ENCODE data around the gene LRRC3.

LRRC3 gene

GRCh38 chr21:44432841-44433790, 22.2 kb upstream of the LRRC3 start:
- H3K4me1 ChIP-seq (ENCODE audit: control insufficient read depth, insufficient read depth, low read length): no peaks in the 10 kb centered on the region
- no peak for DNase-seq (ENCODE audit: low read depth, low spot score)
- H3K9me3 ChIP-seq (ENCODE audit: control insufficient read depth, insufficient read depth, low read length): no peaks in the 10 kb centered on the region
- H3K4me3 ChIP-seq (ENCODE audit: low read length): no peak overlapping the region
- H3K27me3 ChIP-seq (ENCODE audit: control insufficient read depth, insufficient read depth, low read length): no peaks in the 10 kb centered on the region
- WGBS (ENCODE audit: insufficient coverage, insufficient read length): no CpG with 5 or more reads among the region's 34 CpGs
- H3K36me3 ChIP-seq (ENCODE audit: control insufficient read depth, insufficient read depth, low read length): no peaks in the 10 kb centered on the region
- no peak overlapping the region for H3K27ac ChIP-seq (ENCODE audit: low read length)

GRCh38 chr21:44433791-44434567, 21.3 kb upstream of the LRRC3 start:
- H3K9me3 ChIP-seq (ENCODE audit: control insufficient read depth, insufficient read depth, low read length): no peaks in the 10 kb centered on the region
- no CpG with 5 or more reads among the region's 39 CpGs for WGBS (ENCODE audit: insufficient coverage, insufficient read length)
- H3K4me1 ChIP-seq (ENCODE audit: control insufficient read depth, insufficient read depth, low read length): no peaks in the 10 kb centered on the region
- no peak overlapping the region for H3K27ac ChIP-seq (ENCODE audit: low read length)
- no peaks in the 10 kb centered on the region for H3K27me3 ChIP-seq (ENCODE audit: control insufficient read depth, insufficient read depth, low read length)
- no peak for DNase-seq (ENCODE audit: low read depth, low spot score)
- H3K4me3 ChIP-seq (ENCODE audit: low read length): no peak overlapping the region
- no peaks in the 10 kb centered on the region; the same call in 1 of the 2 replicates for H3K36me3 ChIP-seq (ENCODE audit: control insufficient read depth, insufficient read depth, low read length)

- Histone ChIP-seq H3K27me3 (ENCODE audit: control insufficient read depth, insufficient read depth, low read length) (no peaks in the 10 kb centered on the region), H3K27ac (ENCODE audit: low read length) (no peak overlapping the region), H3K9me3 (ENCODE audit: control insufficient read depth, insufficient read depth, low read length) (no peaks in the 10 kb centered on the region), H3K36me3 (ENCODE audit: control insufficient read depth, insufficient read depth, low read length) (no peaks in the 10 kb centered on the region; the same call in 1 of the 2 replicates), H3K4me1 (ENCODE audit: control insufficient read depth, insufficient read depth, low read length) (no peaks in the 10 kb centered on the region), H3K4me3 (ENCODE audit: low read length) (no peak overlapping the region)
- DNase-seq (ENCODE audit: low read depth, low spot score): no peak
- no CpG with 5 or more reads among the region's 13 CpGs for WGBS (ENCODE audit: insufficient coverage, insufficient read length)
These were observed 20.8 kb upstream of the LRRC3 start for GRCh38 chr21:44434568-44434925.

- Histone ChIP-seq H3K27ac (ENCODE audit: low read length) (no peak overlapping the region), H3K27me3 (ENCODE audit: control insufficient read depth, insufficient read depth, low read length) (no peaks in the 10 kb centered on the region), H3K9me3 (ENCODE audit: control insufficient read depth, insufficient read depth, low read length) (no peaks in the 10 kb centered on the region), H3K36me3 (ENCODE audit: control insufficient read depth, insufficient read depth, low read length) (no peaks in the 10 kb centered on the region; the same call in 1 of the 2 replicates), H3K4me1 (ENCODE audit: control insufficient read depth, insufficient read depth, low read length) (no peaks in the 10 kb centered on the region), H3K4me3 (ENCODE audit: low read length) (no peak overlapping the region)
- no CpG with 5 or more reads among the region's 28 CpGs for WGBS (ENCODE audit: insufficient coverage, insufficient read length)
- no peak for DNase-seq (ENCODE audit: low read depth, low spot score)
These were observed 20.2 kb upstream of the LRRC3 start for GRCh38 chr21:44434936-44435635.

- DNase-seq (ENCODE audit: low read depth, low spot score): no peak
- H3K9me3 ChIP-seq (ENCODE audit: control insufficient read depth, insufficient read depth, low read length): no peaks in the 10 kb centered on the region
- no peaks in the 10 kb centered on the region; the same call in 1 of the 2 replicates for H3K36me3 ChIP-seq (ENCODE audit: control insufficient read depth, insufficient read depth, low read length)
- no CpG with 5 or more reads among the region's 13 CpGs for WGBS (ENCODE audit: insufficient coverage, insufficient read length)
- H3K4me3 ChIP-seq (ENCODE audit: low read length): no peak overlapping the region
- H3K27ac ChIP-seq (ENCODE audit: low read length): no peak overlapping the region
- no peaks in the 10 kb centered on the region for H3K4me1 ChIP-seq (ENCODE audit: control insufficient read depth, insufficient read depth, low read length)
- H3K27me3 ChIP-seq (ENCODE audit: control insufficient read depth, insufficient read depth, low read length): no peaks in the 10 kb centered on the region
These were observed 19.1 kb upstream of the LRRC3 start for GRCh38 chr21:44436111-44436611.

- DNase-seq (ENCODE audit: low read depth, low spot score): no peak
- no CpG with 5 or more reads among the region's 18 CpGs for WGBS (ENCODE audit: insufficient coverage, insufficient read length)
- Histone ChIP-seq H3K9me3 (ENCODE audit: control insufficient read depth, insufficient read depth, low read length) (no peaks in the 10 kb centered on the region), H3K4me3 (ENCODE audit: low read length) (no peak overlapping the region), H3K4me1 (ENCODE audit: control insufficient read depth, insufficient read depth, low read length) (no peaks in the 10 kb centered on the region), H3K36me3 (ENCODE audit: control insufficient read depth, insufficient read depth, low read length) (no peaks in the 10 kb centered on the region; the same call in 1 of the 2 replicates), H3K27me3 (ENCODE audit: control insufficient read depth, insufficient read depth, low read length) (no peaks in the 10 kb centered on the region), H3K27ac (ENCODE audit: low read length) (no peak overlapping the region)
These were observed 18.4 kb upstream of the LRRC3 start for GRCh38 chr21:44436958-44437357.

- no peaks in the 10 kb centered on the region for H3K27me3 ChIP-seq (ENCODE audit: control insufficient read depth, insufficient read depth, low read length)
- H3K4me1 ChIP-seq (ENCODE audit: control insufficient read depth, insufficient read depth, low read length): no peaks in the 10 kb centered on the region
- H3K9me3 ChIP-seq (ENCODE audit: control insufficient read depth, insufficient read depth, low read length): no peaks in the 10 kb centered on the region
- DNase-seq (ENCODE audit: low read depth, low spot score): no peak
- H3K4me3 ChIP-seq (ENCODE audit: low read length): no peak overlapping the region
- no CpG with 5 or more reads among the region's 5 CpGs for WGBS (ENCODE audit: insufficient coverage, insufficient read length)
- H3K27ac ChIP-seq (ENCODE audit: low read length): no peak overlapping the region
- H3K36me3 ChIP-seq (ENCODE audit: control insufficient read depth, insufficient read depth, low read length): no peaks in the 10 kb centered on the region; the same call in 1 of the 2 replicates
These were observed 18.0 kb upstream of the LRRC3 start for GRCh38 chr21:44437371-44437695.

GRCh38 chr21:44437696-44438431, 17.4 kb upstream of the LRRC3 start:
- no peak for DNase-seq (ENCODE audit: low read depth, low spot score)
- no peaks in the 10 kb centered on the region for H3K27me3 ChIP-seq (ENCODE audit: control insufficient read depth, insufficient read depth, low read length)
- no peaks in the 10 kb centered on the region; the same call in 1 of the 2 replicates for H3K36me3 ChIP-seq (ENCODE audit: control insufficient read depth, insufficient read depth, low read length)
- no peaks in the 10 kb centered on the region for H3K4me1 ChIP-seq (ENCODE audit: control insufficient read depth, insufficient read depth, low read length)
- no CpG with 5 or more reads among the region's 19 CpGs for WGBS (ENCODE audit: insufficient coverage, insufficient read length)
- H3K9me3 ChIP-seq (ENCODE audit: control insufficient read depth, insufficient read depth, low read length): no peaks in the 10 kb centered on the region
- H3K4me3 ChIP-seq (ENCODE audit: low read length): no peak overlapping the region
- H3K27ac ChIP-seq (ENCODE audit: low read length): no peak overlapping the region

GRCh38 chr21:44438531-44439210, 16.6 kb upstream of the LRRC3 start:
- Histone ChIP-seq H3K9me3 (ENCODE audit: control insufficient read depth, insufficient read depth, low read length) (no peaks in the 10 kb centered on the region), H3K4me3 (ENCODE audit: low read length) (no peak overlapping the region)
- no CpG with 5 or more reads among the region's 34 CpGs for WGBS (ENCODE audit: insufficient coverage, insufficient read length)

More at GRCh38 chr21:44438531-44439210, 16.6 kb upstream of the LRRC3 start:
- H3K27me3 ChIP-seq (ENCODE audit: control insufficient read depth, insufficient read depth, low read length): no peaks in the 10 kb centered on the region
- H3K4me1 ChIP-seq (ENCODE audit: control insufficient read depth, insufficient read depth, low read length): no peaks in the 10 kb centered on the region
- DNase-seq (ENCODE audit: low read depth, low spot score): no peak
- no peak overlapping the region for H3K27ac ChIP-seq (ENCODE audit: low read length)
- H3K36me3 ChIP-seq (ENCODE audit: control insufficient read depth, insufficient read depth, low read length): no peaks in the 10 kb centered on the region; the same call in 1 of the 2 replicates

All from iPS DF 6.9 (cell line).